HG02852 (cell line): ENCODE results near the gene EDC4.
"Not testable (repeated sequence)": the region's sequence is repeated elsewhere in the genome, so short reads cannot be mapped to it uniquely, and the experiment has no call there.

ENCODE experiments used
- ATAC-seq: cut with Tn5 transposase; IDR thresholded peaks from one replicate; pipeline ENCODE4 v1.9.1; 2021; ENCODE audit warnings: mild to moderate bottlenecking, moderate library complexity; ENCODE audit not compliant: unreplicated experiment

EDC4 gene

DNA sequence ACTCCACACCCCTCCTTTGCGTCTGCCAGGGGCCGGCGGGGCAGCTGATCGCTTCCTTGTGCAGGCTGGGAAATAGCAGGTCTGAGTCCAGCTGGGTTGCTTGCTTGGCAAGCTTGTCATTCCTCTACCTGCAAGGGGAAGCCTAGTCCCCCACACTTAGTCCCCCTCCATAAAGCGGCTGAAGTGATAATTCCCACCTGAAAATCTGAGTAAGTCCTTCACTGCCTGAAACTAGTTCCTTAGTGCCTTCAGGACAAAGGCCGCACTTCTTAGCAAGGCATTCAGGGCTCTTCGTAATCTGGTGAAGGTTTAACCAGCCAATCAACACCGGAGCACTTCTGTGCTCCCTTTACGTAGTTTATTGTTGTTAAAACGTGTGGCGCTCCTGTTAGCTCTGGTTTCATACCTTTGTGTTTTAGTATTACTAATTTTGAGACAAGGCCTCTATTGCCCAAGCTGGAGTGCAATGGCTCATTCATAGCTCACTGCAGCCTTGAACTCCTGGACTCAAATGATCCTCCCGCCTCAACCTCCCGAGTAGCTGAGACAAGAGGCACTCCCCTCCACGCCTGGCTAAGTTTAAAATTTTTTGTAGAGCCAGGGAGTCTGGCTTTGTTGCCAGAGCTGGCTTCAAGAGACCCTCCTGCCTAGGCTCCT, 21.0 kb downstream of the EDC4 start:
- ATAC-seq, result no peak

- ATAC-seq, result no peak
These were observed 24.4 kb downstream of the EDC4 start for GRCh38 chr16:67897231-67897630.

GRCh38 chr16:67901734-67902133, 28.9 kb downstream of the EDC4 start:
- ATAC-seq, result no peak

DNA sequence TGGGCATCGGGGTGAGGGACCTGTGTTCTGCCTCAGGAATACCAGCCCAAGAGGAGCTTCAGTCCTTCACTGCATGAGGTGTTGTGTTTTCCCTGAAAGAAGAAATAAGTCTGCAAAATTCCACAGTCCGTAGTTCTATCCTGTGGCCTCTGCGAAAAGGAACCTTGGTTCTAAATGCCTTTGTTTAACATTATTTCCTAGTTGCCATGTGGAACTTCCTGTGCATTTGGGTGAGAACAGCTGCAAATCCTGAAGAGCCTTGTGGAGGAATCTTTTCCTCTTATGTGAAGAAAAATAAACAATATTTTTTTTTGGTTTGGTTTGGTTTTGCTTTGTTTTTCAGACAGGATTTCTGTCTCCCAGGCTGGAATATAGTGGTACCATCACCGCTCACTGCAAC, 30.0 kb downstream of the EDC4 start:
- ATAC-seq, result no peak

GRCh38 chr16:67907397-67908180, 34.7 kb downstream of the EDC4 start:
- no peak for ATAC-seq

GRCh38 chr16:67909056-67909742, 36.3 kb downstream of the EDC4 start:
- ATAC-seq, result no peak

DNA sequence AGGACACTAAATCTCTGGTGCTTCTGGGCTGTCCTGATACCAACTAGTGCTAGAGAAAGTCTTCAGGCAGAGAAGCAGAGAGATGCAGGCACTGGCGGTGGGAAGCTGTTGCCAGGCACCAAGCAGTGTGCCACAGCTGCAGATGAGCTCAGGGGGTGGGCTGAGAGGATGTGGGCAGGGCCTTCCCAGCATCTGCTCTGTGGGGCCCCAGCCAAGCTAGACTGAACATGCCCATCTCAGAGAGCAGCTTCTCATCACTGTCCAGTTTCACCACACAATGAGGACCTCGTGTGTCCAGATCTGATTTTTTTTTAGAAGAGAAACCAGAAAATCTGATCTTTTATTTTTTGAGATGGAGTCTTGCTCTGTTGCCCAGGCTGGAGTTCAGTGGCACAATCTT, 37.3 kb downstream of the EDC4 start:
- ATAC-seq, result no peak

- no peak for ATAC-seq
These were observed 42.1 kb downstream of the EDC4 start for GRCh38 chr16:67914758-67915495.

DNA sequence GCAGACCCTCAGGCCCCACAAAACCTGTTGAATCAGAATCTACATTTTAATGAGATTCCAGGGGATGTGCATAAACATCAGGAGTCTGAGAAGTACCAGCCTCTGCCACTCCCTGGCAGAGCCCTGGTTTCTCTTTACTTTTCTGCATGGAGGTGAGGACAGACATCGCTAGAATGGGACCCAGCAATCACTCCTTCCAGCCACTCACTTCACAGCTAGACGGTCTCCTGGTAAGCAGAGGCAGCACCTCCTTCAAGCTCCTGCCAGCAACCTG, 42.6 kb downstream of the EDC4 start:
- ATAC-seq, result not testable (repeated sequence)

DNA sequence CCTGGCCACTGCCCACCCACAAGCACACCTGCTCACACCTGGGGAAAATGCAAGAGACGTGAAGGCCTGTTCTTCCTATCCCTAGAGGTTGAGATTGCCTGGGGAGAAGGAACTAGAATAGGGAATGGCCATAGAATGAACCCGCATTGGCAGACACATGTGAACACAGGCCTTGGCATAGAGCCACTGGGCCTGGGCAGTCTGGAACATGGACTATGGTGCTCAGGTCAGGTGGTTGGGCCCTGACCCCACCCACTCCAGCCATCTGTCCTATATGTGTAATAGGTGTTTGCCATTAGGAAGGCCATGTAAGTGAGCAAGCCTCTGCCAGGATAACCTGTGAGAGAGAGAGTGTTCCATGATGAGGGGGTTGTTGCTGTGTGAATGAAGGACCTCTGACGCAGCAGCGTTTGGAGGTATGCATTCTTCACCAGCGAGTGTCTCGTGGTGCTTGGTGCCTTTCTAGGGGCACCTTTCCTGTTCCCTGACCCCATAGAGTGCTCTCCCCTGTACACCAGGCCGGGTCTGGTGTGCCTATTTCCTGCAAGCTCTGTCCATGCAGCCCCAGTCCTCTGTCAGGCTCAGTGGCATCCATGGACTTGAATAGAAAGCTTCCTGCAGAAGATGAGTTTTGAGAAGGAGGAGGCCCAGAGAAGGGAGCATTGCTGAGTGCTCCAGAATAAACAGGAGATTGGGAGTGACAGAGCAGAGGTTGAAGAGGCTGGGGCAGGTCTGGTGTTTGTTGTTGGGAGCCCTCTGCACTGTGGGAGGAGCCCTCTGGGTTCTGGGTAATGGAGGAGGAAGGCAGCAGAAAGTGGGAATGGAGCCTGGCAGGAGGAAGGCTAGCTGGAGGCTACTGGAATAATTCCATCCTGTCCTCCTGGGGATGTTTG, 43.2 kb downstream of the EDC4 start:
- ATAC-seq, result no peak

- no peak for ATAC-seq
These were observed 44.4 kb downstream of the EDC4 start for GRCh38 chr16:67917140-67917851.

- ATAC-seq, result no peak
These were observed 45.0 kb downstream of the EDC4 start for GRCh38 chr16:67917852-67918236.

DNA sequence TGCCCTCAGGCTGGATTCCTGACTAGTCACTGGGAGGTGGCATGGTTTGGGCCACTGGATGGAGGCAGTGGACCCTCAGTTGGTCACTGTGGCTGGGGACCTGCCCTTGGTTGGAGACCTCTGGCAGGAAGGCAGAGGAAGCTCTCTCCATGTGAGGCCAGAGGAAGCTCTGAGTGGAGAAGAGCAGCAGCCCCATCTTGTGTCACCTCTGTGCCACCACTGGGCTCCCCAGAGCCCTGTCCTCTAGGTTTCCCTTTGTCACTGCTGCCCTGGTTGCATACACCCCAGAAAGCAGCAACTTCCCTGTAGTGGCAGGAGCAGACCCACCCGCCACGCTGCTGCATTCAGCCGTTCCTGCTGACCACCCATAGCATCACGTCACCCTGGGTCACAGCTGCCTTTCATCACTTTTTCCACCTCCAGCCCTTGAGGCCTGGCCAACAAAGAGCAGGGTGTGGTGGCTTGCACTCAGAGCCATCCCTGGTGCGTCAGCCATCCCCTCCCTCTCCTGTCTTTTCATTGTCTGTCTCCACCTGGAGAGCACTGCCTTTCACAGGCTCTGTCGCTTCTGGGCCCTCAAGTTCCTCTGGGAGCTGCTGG, 46.9 kb downstream of the EDC4 start:
- no peak for ATAC-seq

- no peak for ATAC-seq
These were observed 49.4 kb downstream of the EDC4 start for GRCh38 chr16:67922221-67922620.

- no peak for ATAC-seq
These were observed 49.9 kb downstream of the EDC4 start for GRCh38 chr16:67922740-67923139.

GRCh38 chr16:67923414-67924116, 50.7 kb downstream of the EDC4 start:
- ATAC-seq, result no peak

DNA sequence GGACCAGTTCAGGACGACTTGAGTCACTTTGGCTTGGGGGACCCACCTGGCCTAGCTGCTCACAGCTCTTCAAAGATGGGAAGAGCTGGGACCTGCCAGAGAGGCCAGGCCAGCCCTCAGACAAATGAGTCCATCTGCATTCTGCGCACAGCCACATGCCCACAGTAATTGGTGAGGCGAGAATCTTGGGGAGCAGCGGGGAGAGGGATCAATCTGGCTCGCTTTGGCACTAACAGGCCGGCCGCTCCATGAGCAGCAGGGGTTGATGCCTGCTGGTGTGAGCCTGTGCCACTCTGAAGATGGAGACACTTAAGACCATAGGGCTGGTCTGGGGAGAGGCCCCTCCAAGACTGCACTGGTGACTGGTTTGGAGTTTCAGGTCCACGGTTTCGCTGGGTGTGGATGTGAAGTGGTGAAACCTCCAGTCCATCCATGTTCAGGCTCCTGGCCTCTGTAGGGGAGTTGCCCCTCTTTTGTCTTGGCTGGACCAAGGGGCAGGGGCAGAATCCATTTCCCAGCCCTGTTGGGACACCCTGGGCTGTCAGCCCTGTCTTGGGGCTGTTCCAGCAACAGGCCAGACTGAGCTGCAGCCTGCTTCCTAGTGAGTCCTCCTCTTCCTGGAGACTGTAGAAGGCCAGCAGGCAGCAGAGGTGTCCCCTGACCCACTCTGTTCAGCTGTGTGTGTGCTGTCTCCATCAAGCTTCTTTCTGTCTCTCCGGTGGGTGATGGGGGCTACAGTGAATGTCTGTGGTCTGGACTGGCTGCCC, 51.5 kb downstream of the EDC4 start:
- ATAC-seq, result no peak

- no peak for ATAC-seq
These were observed 53.4 kb downstream of the EDC4 start for GRCh38 chr16:67926181-67926750.
